ENCODE measurements around the gene CLEC16A.

Gene CLEC16A

GRCh38 chr16:10969615-10970014 lies 25.3 kb downstream of the CLEC16A start:
- DNase-seq: no peak

GRCh38 chr16:10970065-10970464 lies 25.7 kb downstream of the CLEC16A start:
- DNase-seq: no peak

GRCh38 chr16:10971560-10971961 lies 27.2 kb downstream of the CLEC16A start:
- DNase-seq: peak; percentile 67 to 91

GRCh38 chr16:10972108-10972818 lies 27.9 kb downstream of the CLEC16A start:
- DNase-seq: no peak

GRCh38 chr16:10972819-10973464 lies 28.6 kb downstream of the CLEC16A start:
- DNase-seq: no peak

- peak; percentile 23 to 33 for DNase-seq
Observed at GRCh38 chr16:10976634-10977033, 32.3 kb downstream of the CLEC16A start.

GRCh38 chr16:10978124-10978523 lies 33.8 kb downstream of the CLEC16A start:
- no peak for DNase-seq

- no peak for DNase-seq
Observed at GRCh38 chr16:10978871-10979446, 34.6 kb downstream of the CLEC16A start.

GRCh38 chr16:10979717-10980601 lies 35.6 kb downstream of the CLEC16A start:
- no peak for DNase-seq

- DNase-seq: no peak
Observed at GRCh38 chr16:10980813-10981212, 36.4 kb downstream of the CLEC16A start.

- DNase-seq: peak; percentile 81 to 95
Observed at GRCh38 chr16:10981697-10982216, 37.4 kb downstream of the CLEC16A start.

- no peak for DNase-seq
Observed at GRCh38 chr16:10982465-10983150, 38.2 kb downstream of the CLEC16A start.

GRCh38 chr16:10983159-10983558 lies 38.8 kb downstream of the CLEC16A start:
- DNase-seq: peak in 1 of 2 experiments; percentile 38

- DNase-seq: no peak
Observed at GRCh38 chr16:10984509-10984908, 40.1 kb downstream of the CLEC16A start.

GRCh38 chr16:10987361-10988163 lies 43.2 kb downstream of the CLEC16A start:
- DNase-seq: no peak

- no peak for DNase-seq
Observed at GRCh38 chr16:10988164-10988803, 43.9 kb downstream of the CLEC16A start.

GRCh38 chr16:10988879-10989278 lies 44.5 kb downstream of the CLEC16A start:
- DNase-seq: no peak

GRCh38 chr16:10989559-10989958 lies 45.2 kb downstream of the CLEC16A start:
- peak in 1 of 2 experiments; percentile 14 for DNase-seq

- DNase-seq: no peak
Observed at GRCh38 chr16:10990378-10990777, 46.0 kb downstream of the CLEC16A start.

- no peak for DNase-seq
Observed at GRCh38 chr16:10992112-10992511, 47.7 kb downstream of the CLEC16A start.

GRCh38 chr16:10992797-10993196 lies 48.4 kb downstream of the CLEC16A start:
- no peak for DNase-seq
